Esophagus muscularis mucosa (tissue), 3 donors: ENCODE measurements around the gene ZFP1.

ENCODE experiments used
- EP300 ChIP-seq: sonication (generic); formaldehyde crosslinking; IDR thresholded peaks from one replicate; pipeline ENCODE4 v1.6.1; 2017; ENCODE audit warnings: antibody characterized with exemption
- TF ChIP-seq, protein P1 (sequence below), 3 experiments: fragments of 200-600 bp in 2 of 3; fragments of 450-650 bp in 1 of 3; sonication (generic) in 2 of 3; IDR thresholded peaks; one replicate each; pipeline ENCODE4 v1.5.1; 2017 to 2019; ENCODE audit warnings: antibody characterized with exemption in 3 of 3, mild to moderate bottlenecking in 2 of 3, moderate library complexity in 1 of 3

DNA sequence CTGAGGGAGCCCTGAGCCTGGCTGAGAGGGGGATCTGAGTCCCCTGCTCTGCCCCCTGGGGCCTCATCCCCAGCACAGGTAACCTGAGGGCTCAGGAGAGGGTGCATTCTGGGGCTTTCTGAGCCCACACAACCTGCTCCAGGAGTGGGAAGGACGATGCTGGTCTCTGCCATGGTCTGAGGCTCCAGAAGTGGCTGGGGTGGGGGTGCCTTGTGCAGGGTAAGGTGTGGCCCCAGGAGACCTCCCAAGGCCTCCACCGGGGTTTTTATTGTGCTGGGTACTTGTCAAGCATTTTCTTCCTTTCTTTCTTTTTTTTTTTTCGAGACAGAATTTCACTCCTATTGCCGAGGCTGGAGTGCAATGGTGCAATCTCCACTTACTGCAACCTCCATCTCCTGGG, 70.8 kb downstream of the ZFP1 start:
- TF ChIP-seq, protein P1, sequence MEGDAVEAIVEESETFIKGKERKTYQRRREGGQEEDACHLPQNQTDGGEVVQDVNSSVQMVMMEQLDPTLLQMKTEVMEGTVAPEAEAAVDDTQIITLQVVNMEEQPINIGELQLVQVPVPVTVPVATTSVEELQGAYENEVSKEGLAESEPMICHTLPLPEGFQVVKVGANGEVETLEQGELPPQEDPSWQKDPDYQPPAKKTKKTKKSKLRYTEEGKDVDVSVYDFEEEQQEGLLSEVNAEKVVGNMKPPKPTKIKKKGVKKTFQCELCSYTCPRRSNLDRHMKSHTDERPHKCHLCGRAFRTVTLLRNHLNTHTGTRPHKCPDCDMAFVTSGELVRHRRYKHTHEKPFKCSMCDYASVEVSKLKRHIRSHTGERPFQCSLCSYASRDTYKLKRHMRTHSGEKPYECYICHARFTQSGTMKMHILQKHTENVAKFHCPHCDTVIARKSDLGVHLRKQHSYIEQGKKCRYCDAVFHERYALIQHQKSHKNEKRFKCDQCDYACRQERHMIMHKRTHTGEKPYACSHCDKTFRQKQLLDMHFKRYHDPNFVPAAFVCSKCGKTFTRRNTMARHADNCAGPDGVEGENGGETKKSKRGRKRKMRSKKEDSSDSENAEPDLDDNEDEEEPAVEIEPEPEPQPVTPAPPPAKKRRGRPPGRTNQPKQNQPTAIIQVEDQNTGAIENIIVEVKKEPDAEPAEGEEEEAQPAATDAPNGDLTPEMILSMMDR (IDR thresholded peaks at IDR 0.05): no peak
- TF ChIP-seq EP300: no peak
